Hepatocyte (in vitro differentiated cells): ENCODE results near the gene SRSF5. TPM values are rescaled to one million over a fixed set of nuclear protein-coding genes. Genes with fewer than 3 reads are reported as not detected.

ENCODE experiments used
- DNase-seq: peaks from one replicate; pipeline ENCODE4 v3.0.0-alpha.2; 2016; ENCODE audit warnings: low spot score
- H2AFZ ChIP-seq: fragments of 200-600 bp; sonication (generic); 2 replicates; pipeline ENCODE4 v1.6.0; 2016; ENCODE audit warnings: antibody characterized with exemption, mild to moderate bottlenecking
- H3K27ac ChIP-seq: fragments of 200-600 bp; sonication (generic); 2 replicates; pipeline ENCODE4 v1.5.1; 2016; ENCODE audit warnings: mild to moderate bottlenecking
- H3K27me3 ChIP-seq: fragments of 200-600 bp; sonication (generic); 2 replicates; pipeline ENCODE4 v1.6.1; 2016
- H3K36me3 ChIP-seq: fragments of 200-600 bp; sonication (generic); replicated peaks from 2 replicates; pipeline ENCODE4 v1.5.1; 2016; ENCODE audit warnings: low read depth; ENCODE audit not compliant: insufficient read depth
- H3K4me1 ChIP-seq: fragments of 200-600 bp; sonication (generic); 2 replicates; pipeline ENCODE4 v1.5.1; 2016; ENCODE audit warnings: mild to moderate bottlenecking, moderate library complexity; ENCODE audit not compliant: insufficient read depth
- H3K4me2 ChIP-seq: fragments of 200-600 bp; sonication (generic); 2 replicates; pipeline ENCODE4 v1.6.0; 2016
- H3K4me3 ChIP-seq: fragments of 200-600 bp; sonication (generic); 2 replicates; pipeline ENCODE4 v1.5.1; 2016; ENCODE audit warnings: mild to moderate bottlenecking
- H3K79me2 ChIP-seq: fragments of 200-600 bp; sonication (generic); 2 replicates; pipeline ENCODE4 v1.6.0; 2017; ENCODE audit warnings: mild to moderate bottlenecking
- H3K9me2 ChIP-seq: fragments of 200-600 bp; sonication (generic); replicated peaks from 2 replicates; pipeline ENCODE4 v1.6.0; 2017; ENCODE audit warnings: mild to moderate bottlenecking; ENCODE audit not compliant: insufficient read depth
- H3K9me3 ChIP-seq: fragments of 200-600 bp; sonication (generic); 2 replicates; pipeline ENCODE4 v1.5.1; 2016; ENCODE audit warnings: low read depth, mild to moderate bottlenecking
- H4K20me1 ChIP-seq: fragments of 200-600 bp; sonication (generic); 2 replicates; pipeline ENCODE4 v1.6.0; 2016; ENCODE audit warnings: mild to moderate bottlenecking; ENCODE audit not compliant: insufficient read depth, poor library complexity, severe bottlenecking
- EZH2 ChIP-seq: fragments of 200-600 bp; sonication (generic); IDR thresholded peaks from 2 replicates; pipeline ENCODE4 v1.6.1; 2016; ENCODE audit warnings: antibody characterized with exemption, mild to moderate bottlenecking, borderline replicate concordance
- EZH2phosphoT487 ChIP-seq: fragments of 200-600 bp; sonication (generic); IDR thresholded peaks from one replicate; pipeline ENCODE4 v1.6.1; 2018; ENCODE audit warnings: antibody characterized with exemption, mild to moderate bottlenecking, low read depth, moderate library complexity; ENCODE audit not compliant: unreplicated experiment, severe bottlenecking
- WGBS: methylation state at CpG from one replicate; pipeline ENCODE4 v1.1.6; 2016; ENCODE audit warnings: low lambda C conversion rate; ENCODE audit errors: missing lambda C conversion rate; 5-methylcytosine and 5-hydroxymethylcytosine counted together
- polyA plus RNA-seq: library from polyadenylated mRNA; unstranded; fragments of >200 nt; fragmentation: Nextera tagmentation; extraction: Ambion mirVana; gene quantifications from 2 replicates; pipeline ENCODE4 v1.2.1, GENCODE V29; 2016
- total RNA-seq: library from RNA; depleted of rRNA; stranded (reverse); fragments of >200 nt; gene quantifications from 2 replicates; pipeline ENCODE4 v1.2.3, GENCODE V29; 2014
- TF ChIP-seq, protein P1 (sequence below): fragments of 200-600 bp; sonication (generic); IDR thresholded peaks from 2 replicates; pipeline ENCODE4 v1.5.1; 2016; ENCODE audit warnings: antibody characterized with exemption, mild to moderate bottlenecking; ENCODE audit not compliant: poor library complexity

SRSF5 gene
- total and polyA plus RNA-seq, 2 experiments from 2014 or later, result 262 to 386 TPM

GRCh38 chr14:69760810-69761209, 6.1 kb upstream of the SRSF5 start:
- TF ChIP-seq EZH2phosphoT487 (no peak), EZH2 (no peak)
- TF ChIP-seq, protein P1, sequence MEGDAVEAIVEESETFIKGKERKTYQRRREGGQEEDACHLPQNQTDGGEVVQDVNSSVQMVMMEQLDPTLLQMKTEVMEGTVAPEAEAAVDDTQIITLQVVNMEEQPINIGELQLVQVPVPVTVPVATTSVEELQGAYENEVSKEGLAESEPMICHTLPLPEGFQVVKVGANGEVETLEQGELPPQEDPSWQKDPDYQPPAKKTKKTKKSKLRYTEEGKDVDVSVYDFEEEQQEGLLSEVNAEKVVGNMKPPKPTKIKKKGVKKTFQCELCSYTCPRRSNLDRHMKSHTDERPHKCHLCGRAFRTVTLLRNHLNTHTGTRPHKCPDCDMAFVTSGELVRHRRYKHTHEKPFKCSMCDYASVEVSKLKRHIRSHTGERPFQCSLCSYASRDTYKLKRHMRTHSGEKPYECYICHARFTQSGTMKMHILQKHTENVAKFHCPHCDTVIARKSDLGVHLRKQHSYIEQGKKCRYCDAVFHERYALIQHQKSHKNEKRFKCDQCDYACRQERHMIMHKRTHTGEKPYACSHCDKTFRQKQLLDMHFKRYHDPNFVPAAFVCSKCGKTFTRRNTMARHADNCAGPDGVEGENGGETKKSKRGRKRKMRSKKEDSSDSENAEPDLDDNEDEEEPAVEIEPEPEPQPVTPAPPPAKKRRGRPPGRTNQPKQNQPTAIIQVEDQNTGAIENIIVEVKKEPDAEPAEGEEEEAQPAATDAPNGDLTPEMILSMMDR, result no peak
- DNase-seq, result no peak
- Histone ChIP-seq H3K4me1 (peaks cover 7% of the 10 kb centered on the region), H3K4me3 (no peak overlapping the region), H3K27me3 (no peaks in the 10 kb centered on the region), H2AFZ (no peak overlapping the region), H3K9me3 (no peaks in the 10 kb centered on the region), H3K9me2 (no peaks in the 10 kb centered on the region), H4K20me1 (no peaks in the 10 kb centered on the region), H3K79me2 (peaks cover 2% of the 10 kb centered on the region), H3K36me3 (no peaks in the 10 kb centered on the region), H3K4me2 (no peak overlapping the region), H3K27ac (no peak overlapping the region)
- 88% methylated on average over 1 of the region's 1 CpG for WGBS

- peaks cover 12% of the 10 kb centered on the region for H3K4me1 ChIP-seq
- H3K36me3 ChIP-seq, result peaks cover 7% of the 10 kb centered on the region
- no peak overlapping the region for H2AFZ ChIP-seq
- H3K79me2 ChIP-seq, result peaks cover 22% of the 10 kb centered on the region
- H3K4me3 ChIP-seq, result no peak overlapping the region
- TF ChIP-seq, protein P1, result no peak
- TF ChIP-seq EZH2phosphoT487 (no peak), EZH2 (no peak)
- H3K27me3 ChIP-seq, result no peaks in the 10 kb centered on the region
- no peaks in the 10 kb centered on the region for H3K9me3 ChIP-seq
- H3K9me2 ChIP-seq, result no peaks in the 10 kb centered on the region
- WGBS, result 92% methylated on average over 6 of the region's 6 CpGs
- DNase-seq, result no peak
- H3K4me2 ChIP-seq, result no peak overlapping the region
- H4K20me1 ChIP-seq, result peaks cover 13% of the 10 kb centered on the region
- H3K27ac ChIP-seq, result no peak overlapping the region
Observed at GRCh38 chr14:69763761-69764510, 3.0 kb upstream of the SRSF5 start.

GRCh38 chr14:69767369-69767999, 542 bp downstream of the SRSF5 start:
- Histone ChIP-seq H3K36me3 (peaks cover 24% of the 10 kb centered on the region), H4K20me1 (peaks cover 48% of the 10 kb centered on the region)

More at GRCh38 chr14:69767369-69767999, 542 bp downstream of the SRSF5 start:
- Histone ChIP-seq H3K9me3 (no peaks in the 10 kb centered on the region), H3K9me2 (no peaks in the 10 kb centered on the region), H3K4me3 (peak overlapping the region; percentile 78), H3K79me2 (peaks cover 54% of the 10 kb centered on the region), H3K27me3 (no peaks in the 10 kb centered on the region), H3K4me2 (peak overlapping the region; percentile 93), H2AFZ (peak overlapping the region; percentile 34), H3K4me1 (peaks cover 21% of the 10 kb centered on the region), H3K27ac (peak overlapping the region; percentile 100)
- 1% methylated on average over 54 of the region's 54 CpGs for whole genome bisulfite sequencing
- no peak for TF ChIP-seq EZH2phosphoT487
- TF ChIP-seq, protein P1, result no peak
- TF ChIP-seq EZH2, result no peak
- peak; percentile 96 for DNase-seq
